Measurements from ENCODE around the gene SSU72. TPM values are rescaled to one million over a fixed set of nuclear protein-coding genes. Genes with fewer than 3 reads are reported as not detected.
A peak's percentile ranks its signal among the peaks of the same experiment; 100 is the strongest.

The SSU72 gene
- total RNA-seq, 1 experiment from 2014 or later, result 179 TPM

DNA sequence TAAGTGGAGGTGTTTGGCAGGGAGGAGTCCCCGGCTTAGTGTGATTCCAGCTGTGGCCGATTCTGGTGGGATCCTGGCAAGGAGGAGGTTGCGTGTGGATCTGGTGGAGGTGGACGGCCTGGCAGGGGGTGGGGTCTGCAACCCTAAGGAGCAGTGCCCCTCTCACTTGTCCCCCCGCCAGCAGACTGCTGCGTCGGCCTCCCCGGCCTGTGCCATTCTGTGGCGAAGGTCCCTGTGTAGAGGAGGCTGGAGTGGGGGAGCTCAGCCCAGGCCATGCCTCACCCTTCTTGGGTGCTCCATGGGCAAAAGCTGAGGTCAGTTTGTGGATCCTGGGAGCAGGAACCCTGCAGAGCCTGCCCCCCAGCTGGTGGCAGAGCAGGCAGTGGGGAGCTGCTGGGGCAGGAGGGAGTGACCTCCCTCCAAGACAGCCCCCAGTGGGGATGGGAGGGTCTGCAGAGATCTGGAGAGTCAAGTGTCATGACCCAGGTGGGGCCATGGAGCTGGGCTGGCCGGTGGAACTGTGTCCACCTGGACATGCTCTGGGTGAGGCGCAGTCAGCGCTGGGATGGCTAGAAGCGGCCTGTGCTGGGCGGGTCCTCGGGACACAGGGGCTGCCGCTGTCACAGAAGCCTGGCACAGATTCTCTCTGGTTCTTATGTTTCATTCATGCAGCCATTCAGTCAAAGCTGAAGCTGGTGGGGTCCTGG lies 45.9 kb upstream of the SSU72 start:
- Histone ChIP-seq H3K23me2 (ENCODE audit: insufficient read length, low read depth, low read length, poor library complexity, severe bottlenecking) (peaks cover 7% of the 10 kb centered on the region), H3K79me2 (ENCODE audit: insufficient read depth, low read length) (no peaks in the 10 kb centered on the region), H3K27ac (ENCODE audit: insufficient read length, low read depth, low read length) (no peak overlapping the region), H2BK12ac (ENCODE audit: insufficient read length, low read depth, low read length) (no peak overlapping the region), H3K79me1 (ENCODE audit: insufficient read depth, low read depth, low read length, poor library complexity, severe bottlenecking) (no peaks in the 10 kb centered on the region), H2AFZ (ENCODE audit: low read length) (no peak overlapping the region), H4K91ac (ENCODE audit: insufficient read length, low read depth, low read length) (no peak overlapping the region), H4K5ac (ENCODE audit: insufficient read length, low read depth, low read length) (no peak overlapping the region), H3K18ac (ENCODE audit: insufficient read length, low read depth, low read length) (no peak overlapping the region), H3K14ac (ENCODE audit: insufficient read depth, low read length) (no peak overlapping the region), H3K27me3 (ENCODE audit: insufficient read depth, low read length) (no peaks in the 10 kb centered on the region), H3K56ac (ENCODE audit: insufficient read length, low read depth, low read length) (no peak overlapping the region), H3T11ph (ENCODE audit: low read length) (no peak overlapping the region), H2AK5ac (ENCODE audit: insufficient read length, low read length) (no peak overlapping the region), H4K20me1 (ENCODE audit: control insufficient read depth, insufficient read depth, insufficient read length) (no peaks in the 10 kb centered on the region), H3K23ac (ENCODE audit: insufficient read length, low read depth, low read length) (no peak overlapping the region), H2BK15ac (ENCODE audit: low read depth, low read length) (no peak overlapping the region), H3K4me1 (ENCODE audit: insufficient read depth, low read length) (no peaks in the 10 kb centered on the region), H3K4ac (ENCODE audit: low read depth, low read length) (no peak overlapping the region), H2BK20ac (ENCODE audit: low read depth, low read length, poor library complexity, severe bottlenecking) (no peak overlapping the region), H3K9me3 (ENCODE audit: control insufficient read depth, low read depth, low read length) (no peaks in the 10 kb centered on the region), H4K8ac (replicated peaks; ENCODE audit: insufficient read length, low read depth, low read length) (no peak overlapping the region), H3K4me2 (ENCODE audit: insufficient read depth, insufficient read length, low read length) (no peak overlapping the region), H2BK5ac (ENCODE audit: insufficient read length, low read length) (no peak overlapping the region), H3K9ac (ENCODE audit: extremely low read depth, insufficient read length, low read length) (no peak overlapping the region), H2BK120ac (ENCODE audit: low read depth, low read length, poor library complexity, severe bottlenecking) (no peak overlapping the region)
- TF ChIP-seq, protein P1, sequence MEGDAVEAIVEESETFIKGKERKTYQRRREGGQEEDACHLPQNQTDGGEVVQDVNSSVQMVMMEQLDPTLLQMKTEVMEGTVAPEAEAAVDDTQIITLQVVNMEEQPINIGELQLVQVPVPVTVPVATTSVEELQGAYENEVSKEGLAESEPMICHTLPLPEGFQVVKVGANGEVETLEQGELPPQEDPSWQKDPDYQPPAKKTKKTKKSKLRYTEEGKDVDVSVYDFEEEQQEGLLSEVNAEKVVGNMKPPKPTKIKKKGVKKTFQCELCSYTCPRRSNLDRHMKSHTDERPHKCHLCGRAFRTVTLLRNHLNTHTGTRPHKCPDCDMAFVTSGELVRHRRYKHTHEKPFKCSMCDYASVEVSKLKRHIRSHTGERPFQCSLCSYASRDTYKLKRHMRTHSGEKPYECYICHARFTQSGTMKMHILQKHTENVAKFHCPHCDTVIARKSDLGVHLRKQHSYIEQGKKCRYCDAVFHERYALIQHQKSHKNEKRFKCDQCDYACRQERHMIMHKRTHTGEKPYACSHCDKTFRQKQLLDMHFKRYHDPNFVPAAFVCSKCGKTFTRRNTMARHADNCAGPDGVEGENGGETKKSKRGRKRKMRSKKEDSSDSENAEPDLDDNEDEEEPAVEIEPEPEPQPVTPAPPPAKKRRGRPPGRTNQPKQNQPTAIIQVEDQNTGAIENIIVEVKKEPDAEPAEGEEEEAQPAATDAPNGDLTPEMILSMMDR (conservative IDR thresholded peaks at IDR 0.05), result no peak
- peaks cover 2 to 3% of the 10 kb centered on the region in 2 experiments; a peak in 2 of 4 replicates for H3K4me1 Mint-ChIP-seq
- H3K9me3 Mint-ChIP-seq, result no peaks in the 10 kb centered on the region
- peaks cover 2 to 8% (median 6%) of the 10 kb centered on the region in 3 experiments; a peak in 6 of 7 replicates for H3K36me3 Mint-ChIP-seq (ENCODE audit: insufficient read depth in 1 of 3, low read depth in 3 of 3)
- no peak for DNase-seq
- WGBS (ENCODE audit: extremely low coverage, insufficient read length, low lambda C conversion rate), result no CpG with 5 or more reads among the region's 16 CpGs
- H3K27ac Mint-ChIP-seq, result 0 out of 7 replicates have a peak overlapping the region, but pooled peaks of 1 of the 3 experiments have one; percentile 32
- no peak overlapping the region for H3K4me3 Mint-ChIP-seq
- no peaks in the 10 kb centered on the region; the same call in 1 of the 2 replicates for H3K27me3 Mint-ChIP-seq (ENCODE audit: low read depth)
